Fibroblast of skin of abdomen (primary cell): ENCODE results near the gene PHACTR3.
"Not testable (repeated sequence)": the region's sequence is repeated elsewhere in the genome, so short reads cannot be mapped to it uniquely, and the experiment has no call there.

Source experiments
- DNase-seq: peaks from one replicate; pipeline ENCODE4 v3.0.0-alpha.2; 2013

The PHACTR3 gene

GRCh38 chr20:59589086-59589684 lies 15.2 kb upstream of the PHACTR3 start:
- no peak for DNase-seq

GRCh38 chr20:59591061-59591460 lies 13.3 kb upstream of the PHACTR3 start:
- DNase-seq, result no peak

GRCh38 chr20:59596690-59597089 lies 7.7 kb upstream of the PHACTR3 start:
- no peak for DNase-seq

- no peak for DNase-seq
Observed at GRCh38 chr20:59597240-59597639, 7.1 kb upstream of the PHACTR3 start.

- DNase-seq, result peak; percentile 33
Observed at GRCh38 chr20:59598625-59599310, 5.6 kb upstream of the PHACTR3 start.

- DNase-seq, result no peak
Observed at GRCh38 chr20:59599941-59600340, 4.4 kb upstream of the PHACTR3 start.

GRCh38 chr20:59600472-59600871 lies 3.9 kb upstream of the PHACTR3 start:
- no peak for DNase-seq

- DNase-seq, result no peak
Observed at GRCh38 chr20:59602546-59603080, 1.7 kb upstream of the PHACTR3 start.

- no peak for DNase-seq
Observed at GRCh38 chr20:59603176-59603575, 1.2 kb upstream of the PHACTR3 start.

GRCh38 chr20:59604741-59605600 lies 631 bp downstream of the PHACTR3 start:
- no peak for DNase-seq

- no peak for DNase-seq
Observed at GRCh38 chr20:59605601-59606364, 1.4 kb downstream of the PHACTR3 start.

GRCh38 chr20:59606566-59606965 lies 2.2 kb downstream of the PHACTR3 start:
- DNase-seq, result no peak

- no peak for DNase-seq
Observed at GRCh38 chr20:59608396-59608795, 4.1 kb downstream of the PHACTR3 start.

- DNase-seq, result no peak
Observed at GRCh38 chr20:59608871-59609270, 4.5 kb downstream of the PHACTR3 start.

- no peak for DNase-seq
Observed at GRCh38 chr20:59611286-59611685, 6.9 kb downstream of the PHACTR3 start.

GRCh38 chr20:59613861-59614260 lies 9.5 kb downstream of the PHACTR3 start:
- no peak for DNase-seq

GRCh38 chr20:59614714-59615113 lies 10.4 kb downstream of the PHACTR3 start:
- no peak for DNase-seq

GRCh38 chr20:59616306-59616705 lies 12.0 kb downstream of the PHACTR3 start:
- no peak for DNase-seq

GRCh38 chr20:59617221-59617620 lies 12.9 kb downstream of the PHACTR3 start:
- no peak for DNase-seq

GRCh38 chr20:59618131-59618530 lies 13.8 kb downstream of the PHACTR3 start:
- DNase-seq, result no peak

GRCh38 chr20:59618585-59618984 lies 14.2 kb downstream of the PHACTR3 start:
- not testable (repeated sequence) for DNase-seq

- no peak for DNase-seq
Observed at GRCh38 chr20:59620860-59621505, 16.6 kb downstream of the PHACTR3 start.
